ENCODE measurements around the gene CPD. TPM values are rescaled to one million over a fixed set of nuclear protein-coding genes. Genes with fewer than 3 reads are reported as not detected.

Gene CPD
- total and polyA plus RNA-seq, 2 experiments from 2014 or later, result 28.0 to 121 TPM

DNA sequence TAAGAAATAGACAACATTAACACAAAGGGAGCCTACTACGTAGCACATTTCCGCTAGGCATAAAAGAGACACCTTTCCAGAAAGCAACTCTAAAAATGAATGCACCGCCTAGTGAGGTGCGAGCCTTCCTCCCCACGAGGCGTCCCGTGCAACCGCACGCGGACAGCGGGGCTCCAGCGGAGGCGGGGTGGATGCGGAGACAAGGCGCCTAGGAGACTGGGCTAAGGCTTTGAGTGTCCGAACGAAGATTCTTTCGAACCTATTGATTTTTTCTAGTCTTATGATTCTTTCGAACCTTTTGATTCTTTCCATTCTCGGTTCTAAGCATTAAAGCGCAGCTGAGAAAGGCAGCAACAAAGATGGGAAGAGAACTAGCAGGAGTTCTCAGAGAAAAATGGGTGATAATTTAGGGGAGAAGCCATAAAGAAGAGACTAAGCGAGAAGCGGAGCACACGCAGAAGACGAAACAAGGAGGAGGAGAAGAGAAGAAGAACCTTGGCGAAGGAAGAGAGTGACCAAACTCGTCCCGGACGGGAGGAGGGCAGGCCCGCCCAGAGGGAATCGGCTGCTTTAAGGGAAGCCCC lies 394 bp upstream of the CPD start:
- peaks cover 40% of the 10 kb centered on the region for H3F3A ChIP-seq (ENCODE audit: insufficient read depth)
- peak overlapping the region; percentile 93 for H3K27ac ChIP-seq
- 2 to 5% methylated on average over 31 of the region's 31 CpGs for WGBS, 2 experiments (ENCODE audit: low coverage in 1 of 2, low lambda C conversion rate in 2 of 2, missing lambda C conversion rate in 2 of 2)

GRCh38 chr17:30379303-30379902 lies 676 bp downstream of the CPD start:
- peak overlapping the region; percentile 99 for H2AFZ ChIP-seq
- no peaks in the 10 kb centered on the region for H3K36me3 ChIP-seq (ENCODE audit: low read depth)
- peaks cover 40% of the 10 kb centered on the region for H3F3A ChIP-seq (ENCODE audit: insufficient read depth)
- in situ Hi-C loops (cut with MboI), result no loop called here
- no peaks in the 10 kb centered on the region for H3K9me3 ChIP-seq (ENCODE audit: low read depth)
- peak overlapping the region; percentile 84 for H3K4me3 ChIP-seq
- H3K9ac ChIP-seq, result peak overlapping the region; percentile 88
- WGBS, 2 experiments (ENCODE audit: low coverage in 1 of 2, low lambda C conversion rate in 2 of 2, missing lambda C conversion rate in 2 of 2), result 1% methylated on average over 60 to 67 of the region's 68 CpGs
- peak; percentile 40 for DNase-seq
- peak overlapping the region; percentile 96 for H3K4me2 ChIP-seq (ENCODE audit: unreplicated experiment)
- no peaks in the 10 kb centered on the region for H3K27me3 ChIP-seq (replicated peaks; ENCODE audit: insufficient read depth)
- H3K4me1 ChIP-seq (ENCODE audit: insufficient read depth), result peaks cover 56% of the 10 kb centered on the region
- no peaks in the 10 kb centered on the region for H4K20me1 ChIP-seq (ENCODE audit: insufficient read depth)
- peak overlapping the region; percentile 93 for H3K27ac ChIP-seq
- TF ChIP-seq EZH2phosphoT487 (IDR thresholded peaks at IDR 0.05; ENCODE audit: insufficient read depth, low read depth) (no peak), EZH2 (IDR thresholded peaks at IDR 0.05; ENCODE audit: insufficient read depth, poor library complexity, severe bottlenecking) (no peak)
- H3K79me2 ChIP-seq (ENCODE audit: insufficient read depth), result peaks cover 54% of the 10 kb centered on the region
- no peaks in the 10 kb centered on the region for H3K9me2 ChIP-seq (ENCODE audit: insufficient read depth)

More for the DNA sequence above, 394 bp upstream of the CPD start:
- Histone ChIP-seq H3K9ac (peak overlapping the region; percentile 88), H3K27me3 (replicated peaks; ENCODE audit: insufficient read depth) (no peaks in the 10 kb centered on the region), H3K79me2 (ENCODE audit: insufficient read depth) (peaks cover 44% of the 10 kb centered on the region), H3K9me3 (ENCODE audit: low read depth) (no peaks in the 10 kb centered on the region), H3K9me2 (ENCODE audit: insufficient read depth) (no peaks in the 10 kb centered on the region), H3K4me3 (peak overlapping the region; percentile 84), H4K20me1 (ENCODE audit: insufficient read depth) (no peaks in the 10 kb centered on the region), H3K36me3 (ENCODE audit: low read depth) (no peaks in the 10 kb centered on the region), H2AFZ (peak overlapping the region; percentile 99), H3K4me1 (ENCODE audit: insufficient read depth) (peaks cover 56% of the 10 kb centered on the region), H3K4me2 (ENCODE audit: unreplicated experiment) (peak overlapping the region; percentile 91)
- in situ Hi-C loops (cut with MboI), result no loop called here
- no peak for TF ChIP-seq EZH2phosphoT487 (IDR thresholded peaks at IDR 0.05; ENCODE audit: insufficient read depth, low read depth)
- no peak for TF ChIP-seq EZH2 (IDR thresholded peaks at IDR 0.05; ENCODE audit: insufficient read depth, poor library complexity, severe bottlenecking)
- peak; percentile 76 for DNase-seq

DNA sequence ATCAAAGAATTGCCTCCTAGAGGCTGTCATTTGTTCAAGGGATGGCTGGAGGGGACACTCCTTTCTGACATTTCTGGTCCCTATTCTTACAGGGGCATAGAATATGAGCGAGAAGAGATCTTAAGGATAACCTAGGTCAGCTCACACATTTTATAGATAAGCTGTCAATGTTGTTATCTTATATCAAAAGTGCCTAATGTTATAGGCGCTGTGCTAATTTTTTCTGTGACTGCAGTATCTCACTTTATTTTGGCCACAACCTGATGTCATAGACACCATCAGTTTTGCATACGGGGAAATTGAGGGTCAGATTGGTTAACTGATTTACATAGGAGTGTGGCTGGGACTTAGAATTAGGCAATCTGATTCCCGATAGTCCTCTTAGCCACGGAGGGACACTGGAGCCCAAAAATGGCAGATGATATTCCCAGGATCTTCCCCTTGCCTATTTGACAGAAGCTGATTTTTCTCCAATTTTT lies 1.2 kb downstream of the CPD start:
- no peaks in the 10 kb centered on the region for H3K36me3 ChIP-seq (ENCODE audit: low read depth)
- H4K20me1 ChIP-seq (ENCODE audit: insufficient read depth), result no peaks in the 10 kb centered on the region
- H3K27ac ChIP-seq, result peak overlapping the region; percentile 93; the same call in 1 of the 2 replicates
- H3K79me2 ChIP-seq (ENCODE audit: insufficient read depth), result peaks cover 60% of the 10 kb centered on the region
- no peaks in the 10 kb centered on the region for H3K27me3 ChIP-seq (replicated peaks; ENCODE audit: insufficient read depth)
- peak overlapping the region; percentile 96 for H3K4me2 ChIP-seq (ENCODE audit: unreplicated experiment)
- H3K4me1 ChIP-seq (ENCODE audit: insufficient read depth), result peaks cover 56% of the 10 kb centered on the region
- H3K9me3 ChIP-seq (ENCODE audit: low read depth), result no peaks in the 10 kb centered on the region
- no peaks in the 10 kb centered on the region for H3K9me2 ChIP-seq (ENCODE audit: insufficient read depth)
- no peak for DNase-seq
- TF ChIP-seq EZH2 (IDR thresholded peaks at IDR 0.05; ENCODE audit: insufficient read depth, poor library complexity, severe bottlenecking) (no peak), EZH2phosphoT487 (IDR thresholded peaks at IDR 0.05; ENCODE audit: insufficient read depth, low read depth) (no peak)
- 10 to 11% methylated on average over 5 of the region's 5 CpGs for WGBS, 2 experiments (ENCODE audit: low coverage in 1 of 2, low lambda C conversion rate in 2 of 2, missing lambda C conversion rate in 2 of 2)
- in situ Hi-C loops (cut with MboI), result no loop called here
- H2AFZ ChIP-seq, result peak overlapping the region; percentile 99
- H3F3A ChIP-seq (ENCODE audit: insufficient read depth), result peaks cover 40% of the 10 kb centered on the region
- H3K9ac ChIP-seq, result peak overlapping the region; percentile 88
- H3K4me3 ChIP-seq, result peak overlapping the region; percentile 84

DNA sequence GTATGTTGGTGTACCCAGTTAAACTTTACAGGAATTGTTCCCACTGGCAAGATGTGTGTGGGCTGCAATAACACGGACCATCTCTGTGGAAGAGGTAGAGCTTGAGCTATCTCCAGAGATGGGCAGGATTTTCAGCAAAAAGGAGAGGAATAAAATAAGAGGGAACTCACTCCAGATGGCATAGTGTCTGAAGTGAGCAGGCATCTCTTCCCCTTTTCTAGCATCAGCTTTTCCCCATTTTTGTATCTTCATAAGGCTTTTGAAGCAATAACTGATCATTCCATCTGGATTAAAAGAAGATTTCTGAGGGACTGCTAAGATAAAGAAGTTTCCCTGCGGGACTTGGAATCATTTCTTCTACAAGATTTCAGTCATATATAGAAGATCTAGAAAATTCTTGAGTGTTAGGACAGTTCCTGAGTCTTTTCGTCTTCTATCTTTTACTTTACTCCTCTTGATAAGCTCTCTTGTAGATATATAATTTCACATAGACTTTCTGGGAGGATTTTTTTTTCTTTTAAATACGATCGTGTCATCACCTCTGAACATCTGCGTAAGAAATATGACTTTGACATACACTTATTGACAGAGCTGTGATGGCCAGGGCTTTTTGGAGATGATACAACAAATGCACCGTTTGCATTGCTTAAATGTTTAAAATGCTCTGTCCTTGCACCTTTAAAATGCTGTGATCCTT lies 2.1 kb downstream of the CPD start:
- Histone ChIP-seq H3K4me2 (ENCODE audit: unreplicated experiment) (peak overlapping the region; percentile 96), H4K20me1 (ENCODE audit: insufficient read depth) (no peaks in the 10 kb centered on the region), H3K9me2 (ENCODE audit: insufficient read depth) (no peaks in the 10 kb centered on the region), H3K4me1 (ENCODE audit: insufficient read depth) (peaks cover 56% of the 10 kb centered on the region), H3K4me3 (peak overlapping the region; percentile 84), H3K9me3 (ENCODE audit: low read depth) (no peaks in the 10 kb centered on the region), H3K79me2 (ENCODE audit: insufficient read depth) (peaks cover 68% of the 10 kb centered on the region), H3K27ac (no peak overlapping the region), H3K27me3 (replicated peaks; ENCODE audit: insufficient read depth) (no peaks in the 10 kb centered on the region), H3K36me3 (ENCODE audit: low read depth) (peaks cover 6% of the 10 kb centered on the region; the same call in 1 of the 2 replicates), H2AFZ (no peak overlapping the region; the same call in 1 of the 2 replicates), H3K9ac (peak overlapping the region; percentile 88), H3F3A (ENCODE audit: insufficient read depth) (peaks cover 38% of the 10 kb centered on the region)
- WGBS, 2 experiments (ENCODE audit: low coverage in 1 of 2, low lambda C conversion rate in 2 of 2, missing lambda C conversion rate in 2 of 2), result 51 to 52% methylated on average over 7 of the region's 7 CpGs
- in situ Hi-C loops (cut with MboI), result no loop called here
- no peak for TF ChIP-seq EZH2 (IDR thresholded peaks at IDR 0.05; ENCODE audit: insufficient read depth, poor library complexity, severe bottlenecking)
- no peak for TF ChIP-seq EZH2phosphoT487 (IDR thresholded peaks at IDR 0.05; ENCODE audit: insufficient read depth, low read depth)
- peak; percentile 23 for DNase-seq
